Liver (tissue), 3 donors: Measurements from ENCODE around the gene B3GNT3.

Source experiments
- CTCF ChIP-seq: fragments of 150-350 bp; IDR thresholded peaks from 2 replicates; pipeline ENCODE4 v1.5.1; 2017; ENCODE audit warnings: improper control_type of control experiment, low read depth, low read length; ENCODE audit not compliant: missing input control
- RAD21 ChIP-seq, 2 donors: IDR thresholded peaks; 2 replicates each; pipeline ENCODE4 v1.6.1; 2016; ENCODE audit warnings: antibody characterized with exemption in 2 of 2, mild to moderate bottlenecking in 2 of 2
- donor health status: healthy.
- donor health status: healthy.

DNA sequence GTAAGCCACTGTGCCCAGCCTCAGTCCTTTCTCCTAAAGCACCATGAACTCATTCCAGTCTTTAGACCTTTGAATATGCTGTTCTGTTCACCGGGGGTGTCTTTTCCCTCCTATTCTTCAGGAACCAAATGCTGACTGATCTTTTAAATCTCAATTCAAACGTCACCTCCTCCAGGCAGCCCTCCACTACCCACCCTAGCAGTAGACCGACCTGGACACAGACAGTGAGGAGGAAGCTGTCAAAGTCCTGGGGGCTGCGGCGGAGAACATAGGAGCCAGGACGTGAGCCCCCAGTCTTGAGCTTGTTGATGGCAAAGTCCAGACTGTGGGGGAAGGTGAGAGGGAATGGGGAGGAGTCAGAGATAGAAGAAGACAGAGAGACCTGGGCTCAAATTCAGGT lies 45.1 kb downstream of the B3GNT3 start:
- TF ChIP-seq RAD21 (IDR thresholded peaks at IDR 0.05), result no peak
- no peak for TF ChIP-seq CTCF
